ENCODE results near the gene PTPRG.

DNA sequence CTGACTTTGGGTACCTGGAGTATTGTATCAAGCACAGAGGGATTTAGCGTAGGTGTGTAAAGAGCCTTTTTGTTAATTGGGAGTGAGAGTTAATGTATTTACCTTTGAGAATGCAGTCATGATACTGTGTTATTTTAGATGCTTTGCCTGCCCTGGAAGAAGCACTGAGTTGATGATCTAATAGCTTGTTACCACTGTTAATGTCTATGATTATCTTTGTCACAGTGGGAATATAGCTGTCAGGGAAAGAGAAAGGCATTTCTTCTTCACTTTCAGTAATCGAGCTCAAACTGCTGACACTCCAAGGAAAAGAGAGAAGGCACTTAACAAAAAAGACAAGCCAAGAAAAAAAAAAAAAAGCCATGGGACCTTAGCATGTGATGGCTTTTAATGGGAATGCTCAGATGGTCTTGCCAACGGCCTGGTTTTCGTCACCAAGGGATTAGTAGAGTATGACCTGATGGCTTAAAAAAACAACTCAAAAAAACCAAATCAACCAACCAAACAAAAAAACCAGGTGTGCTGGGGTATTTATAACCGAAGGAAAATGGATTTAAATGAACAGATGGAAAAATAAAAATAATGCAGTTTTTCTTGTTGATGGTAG, 387.4 kb downstream of the PTPRG start:
- TF ChIP-seq, protein P1, sequence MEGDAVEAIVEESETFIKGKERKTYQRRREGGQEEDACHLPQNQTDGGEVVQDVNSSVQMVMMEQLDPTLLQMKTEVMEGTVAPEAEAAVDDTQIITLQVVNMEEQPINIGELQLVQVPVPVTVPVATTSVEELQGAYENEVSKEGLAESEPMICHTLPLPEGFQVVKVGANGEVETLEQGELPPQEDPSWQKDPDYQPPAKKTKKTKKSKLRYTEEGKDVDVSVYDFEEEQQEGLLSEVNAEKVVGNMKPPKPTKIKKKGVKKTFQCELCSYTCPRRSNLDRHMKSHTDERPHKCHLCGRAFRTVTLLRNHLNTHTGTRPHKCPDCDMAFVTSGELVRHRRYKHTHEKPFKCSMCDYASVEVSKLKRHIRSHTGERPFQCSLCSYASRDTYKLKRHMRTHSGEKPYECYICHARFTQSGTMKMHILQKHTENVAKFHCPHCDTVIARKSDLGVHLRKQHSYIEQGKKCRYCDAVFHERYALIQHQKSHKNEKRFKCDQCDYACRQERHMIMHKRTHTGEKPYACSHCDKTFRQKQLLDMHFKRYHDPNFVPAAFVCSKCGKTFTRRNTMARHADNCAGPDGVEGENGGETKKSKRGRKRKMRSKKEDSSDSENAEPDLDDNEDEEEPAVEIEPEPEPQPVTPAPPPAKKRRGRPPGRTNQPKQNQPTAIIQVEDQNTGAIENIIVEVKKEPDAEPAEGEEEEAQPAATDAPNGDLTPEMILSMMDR (IDR thresholded peaks at IDR 0.05): no peak
- TF ChIP-seq POLR2A (IDR thresholded peaks at IDR 0.05): no peak

Measured in adrenal gland (tissue), 5 donors.